Ascending aorta (tissue), 2 donors: ENCODE data around the gene SLC9A9. TPM values are rescaled to one million over a fixed set of nuclear protein-coding genes. Genes with fewer than 3 reads are reported as not detected.
A peak's percentile ranks its signal among the peaks of the same experiment; 100 is the strongest.

Source experiments
- DNase-seq, 2 donors: peaks; one replicate each; pipeline ENCODE4 v3.0.0-alpha.2; 2019; ENCODE audit warnings: low spot score in 2 of 2
- H3K27ac ChIP-seq, 2 donors: fragments of 200-600 bp; sonication (generic); one replicate each; pipeline ENCODE4 v1.5.1; 2016 to 2017; ENCODE audit warnings: mild to moderate bottlenecking in 1 of 2
- H3K27me3 ChIP-seq: fragments of 200-600 bp; sonication (generic); one replicate; pipeline ENCODE4 v1.5.1; 2017
- H3K36me3 ChIP-seq, 2 donors: fragments of 200-600 bp; sonication (generic); one replicate each; pipeline ENCODE4 v1.5.1; 2016
- H3K4me1 ChIP-seq, 2 donors: fragments of 200-600 bp; sonication (generic); one replicate each; pipeline ENCODE4 v1.5.1; 2016 to 2017; ENCODE audit warnings: mild to moderate bottlenecking in 1 of 2
- H3K4me3 ChIP-seq, 2 donors: fragments of 200-600 bp; sonication (generic); one replicate each; pipeline ENCODE4 v1.5.1; 2016 to 2017; ENCODE audit warnings: mild to moderate bottlenecking in 1 of 2
- H3K9me3 ChIP-seq, 2 donors: fragments of 200-600 bp; sonication (generic); one replicate each; pipeline ENCODE4 v1.5.1; 2016
- intact Hi-C: fragments of 100-400 bp; cut with DNase I; formaldehyde crosslinking; loops from one replicate; pipeline ENCODE4 v1.15.1; 2023
- total RNA-seq: library from RNA; depleted of rRNA; stranded (reverse); fragments of >200 nt; gene quantifications from one replicate; pipeline ENCODE4 v1.1.0, GENCODE V29; 2016
- TF ChIP-seq, protein P1 (sequence below), 3 experiments: fragments of 200-600 bp in 2 of 3; fragments of 450-650 bp in 1 of 3; sonication (generic) in 2 of 3; IDR thresholded peaks; one replicate each; pipeline ENCODE4 v1.5.1; 2016 to 2019; ENCODE audit warnings: antibody characterized with exemption in 3 of 3, mild to moderate bottlenecking in 1 of 3, moderate library complexity in 1 of 3

SLC9A9 gene
- total RNA-seq, 1 donor from 2014 or later: 63.4 TPM

DNA sequence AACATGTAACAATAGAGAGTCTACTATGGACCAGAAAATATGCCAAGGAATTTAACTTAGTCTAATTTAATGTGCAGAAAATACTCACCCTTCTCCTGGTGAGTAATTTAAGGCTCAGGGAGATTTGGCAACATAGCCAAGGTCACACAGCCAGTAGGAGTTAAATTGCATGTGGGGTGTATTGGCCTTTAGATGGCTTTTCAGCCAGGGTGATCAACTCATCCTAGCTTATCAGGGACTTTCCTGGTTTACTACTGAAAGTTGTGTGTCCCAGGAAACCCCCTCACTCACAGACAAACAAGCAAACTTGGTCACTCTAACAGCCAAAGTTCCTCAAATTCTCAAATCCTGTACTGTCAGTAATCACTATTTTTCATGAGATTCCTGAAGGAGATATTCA, 2.6 kb upstream of the SLC9A9 start:
- Histone ChIP-seq H3K9me3 (no peaks in the 10 kb centered on the region), H3K27ac (no peak overlapping the region), H3K4me1 (peaks cover 0 to 9% of the 10 kb centered on the region in 2 donors), H3K4me3 (no peak overlapping the region), H3K36me3 (no peaks in the 10 kb centered on the region), H3K27me3 (no peaks in the 10 kb centered on the region)
- TF ChIP-seq, protein P1, sequence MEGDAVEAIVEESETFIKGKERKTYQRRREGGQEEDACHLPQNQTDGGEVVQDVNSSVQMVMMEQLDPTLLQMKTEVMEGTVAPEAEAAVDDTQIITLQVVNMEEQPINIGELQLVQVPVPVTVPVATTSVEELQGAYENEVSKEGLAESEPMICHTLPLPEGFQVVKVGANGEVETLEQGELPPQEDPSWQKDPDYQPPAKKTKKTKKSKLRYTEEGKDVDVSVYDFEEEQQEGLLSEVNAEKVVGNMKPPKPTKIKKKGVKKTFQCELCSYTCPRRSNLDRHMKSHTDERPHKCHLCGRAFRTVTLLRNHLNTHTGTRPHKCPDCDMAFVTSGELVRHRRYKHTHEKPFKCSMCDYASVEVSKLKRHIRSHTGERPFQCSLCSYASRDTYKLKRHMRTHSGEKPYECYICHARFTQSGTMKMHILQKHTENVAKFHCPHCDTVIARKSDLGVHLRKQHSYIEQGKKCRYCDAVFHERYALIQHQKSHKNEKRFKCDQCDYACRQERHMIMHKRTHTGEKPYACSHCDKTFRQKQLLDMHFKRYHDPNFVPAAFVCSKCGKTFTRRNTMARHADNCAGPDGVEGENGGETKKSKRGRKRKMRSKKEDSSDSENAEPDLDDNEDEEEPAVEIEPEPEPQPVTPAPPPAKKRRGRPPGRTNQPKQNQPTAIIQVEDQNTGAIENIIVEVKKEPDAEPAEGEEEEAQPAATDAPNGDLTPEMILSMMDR (IDR thresholded peaks at IDR 0.05): no peak
- DNase-seq: no peak
- intact Hi-C loops: no loop called here

DNA sequence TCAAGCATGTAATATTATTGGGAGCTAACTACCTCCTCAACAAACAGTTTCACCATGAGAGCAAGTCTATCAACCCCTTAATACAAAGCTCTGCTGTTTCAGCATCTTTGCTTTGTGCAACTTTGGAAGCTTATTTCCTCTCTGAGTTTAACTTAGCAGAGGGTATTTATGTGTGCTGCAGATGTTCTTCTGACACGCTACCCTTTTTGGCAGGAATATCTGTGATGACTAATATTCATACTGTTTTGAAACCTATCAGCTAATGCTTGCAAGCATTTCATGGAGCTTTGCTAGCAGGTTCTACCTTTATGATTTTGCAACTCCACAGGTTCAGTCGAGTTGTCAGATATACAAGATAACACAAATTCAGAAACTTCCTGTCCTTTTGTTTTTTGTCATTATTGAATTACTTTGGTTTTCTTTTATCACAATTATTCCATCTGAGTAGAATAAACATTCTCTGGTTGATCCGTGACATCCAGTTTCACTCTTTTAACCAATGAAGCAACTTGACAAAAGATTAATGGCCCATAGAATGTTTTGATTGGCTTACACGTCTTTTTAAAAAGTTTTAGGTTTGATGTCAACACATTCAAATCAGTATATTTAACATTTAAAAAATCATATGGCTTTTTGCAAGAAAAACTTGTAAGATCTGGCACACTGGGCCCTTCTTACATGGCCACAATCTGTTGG, 1.7 kb upstream of the SLC9A9 start:
- peaks cover 0 to 10% of the 10 kb centered on the region in 2 donors for H3K4me1 ChIP-seq
- H3K27ac ChIP-seq: no peak overlapping the region
- peak overlapping the region in 1 of 2 donors; percentile 3 for H3K4me3 ChIP-seq
- TF ChIP-seq, protein P1 (IDR thresholded peaks at IDR 0.05): no peak
- H3K9me3 ChIP-seq: no peaks in the 10 kb centered on the region
- H3K27me3 ChIP-seq: no peaks in the 10 kb centered on the region
- intact Hi-C loops: no loop called here
- H3K36me3 ChIP-seq: no peaks in the 10 kb centered on the region
- DNase-seq: no peak

DNA sequence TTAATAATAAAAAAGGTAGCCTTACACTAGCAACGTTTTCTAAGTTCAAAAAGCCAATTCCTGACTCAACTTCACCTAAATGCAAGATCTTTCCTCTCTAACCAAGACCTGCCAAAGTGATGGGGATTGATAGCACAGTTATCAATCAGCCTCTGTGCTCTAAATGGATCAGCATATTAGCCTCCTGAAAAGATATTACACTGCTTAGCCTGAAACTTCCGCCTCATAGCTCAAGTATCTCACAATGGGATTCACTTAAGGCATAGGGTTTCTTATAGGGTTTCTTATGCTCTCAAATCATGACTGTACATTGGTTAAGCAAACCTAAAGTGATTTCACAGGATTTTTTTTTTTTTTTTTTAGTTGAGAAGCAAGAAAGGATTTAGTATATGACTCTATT, 436 bp upstream of the SLC9A9 start:
- H3K36me3 ChIP-seq: no peaks in the 10 kb centered on the region
- DNase-seq: no peak
- intact Hi-C loops: no loop called here
- TF ChIP-seq, protein P1 (IDR thresholded peaks at IDR 0.05): no peak
- peak overlapping the region; percentile 57 to 68 for H3K4me3 ChIP-seq
- H3K27me3 ChIP-seq: no peaks in the 10 kb centered on the region
- H3K27ac ChIP-seq: no peak overlapping the region
- H3K4me1 ChIP-seq: peaks cover 0 to 12% of the 10 kb centered on the region in 2 donors
- no peaks in the 10 kb centered on the region for H3K9me3 ChIP-seq

DNA sequence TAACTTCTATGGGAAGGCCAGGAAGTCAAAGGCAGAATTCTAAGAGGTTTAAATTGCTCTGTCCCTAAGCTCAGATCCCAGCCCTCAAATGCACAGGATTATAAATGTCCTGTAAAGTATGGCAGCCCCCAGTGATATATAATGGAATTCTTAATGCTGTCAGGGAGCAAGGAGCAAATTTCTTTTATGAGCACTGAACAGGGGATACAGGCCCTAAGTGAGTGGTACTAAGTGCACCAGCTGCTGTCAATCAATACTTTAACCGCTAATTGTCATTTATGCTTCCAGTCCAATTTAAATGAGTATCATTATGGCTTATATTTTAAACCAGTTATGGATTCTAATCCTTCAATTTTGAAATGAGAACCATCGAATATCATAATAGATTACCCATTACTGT, 4.7 kb downstream of the SLC9A9 start:
- intact Hi-C loops: no loop called here
- peaks cover 0 to 6% of the 10 kb centered on the region in 2 donors for H3K4me1 ChIP-seq
- H3K4me3 ChIP-seq: no peak overlapping the region
- TF ChIP-seq, protein P1 (IDR thresholded peaks at IDR 0.05): no peak
- H3K9me3 ChIP-seq: no peaks in the 10 kb centered on the region
- no peaks in the 10 kb centered on the region for H3K36me3 ChIP-seq
- DNase-seq: no peak
- H3K27ac ChIP-seq: no peak overlapping the region
- no peaks in the 10 kb centered on the region for H3K27me3 ChIP-seq

DNA sequence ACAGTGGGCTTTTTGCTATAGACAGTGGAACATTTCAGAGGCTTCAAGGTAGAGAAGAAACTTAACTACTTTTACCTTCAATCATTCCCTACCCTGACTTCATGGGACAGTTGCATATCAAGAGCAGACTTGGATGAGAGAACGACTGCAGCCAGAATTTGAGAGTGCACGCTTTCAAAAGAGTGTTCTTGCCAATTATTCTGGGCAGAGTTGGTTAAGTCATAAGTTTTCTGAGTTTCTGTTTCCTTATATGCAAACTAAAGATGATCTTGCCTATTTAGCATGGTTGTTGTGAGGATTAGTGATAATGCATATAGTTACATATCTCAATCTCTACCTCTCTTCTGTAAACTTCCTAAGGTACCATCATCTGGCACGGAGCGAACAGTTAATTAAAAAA, 7.6 kb downstream of the SLC9A9 start:
- TF ChIP-seq, protein P1 (IDR thresholded peaks at IDR 0.05): no peak

More for the DNA sequence above, 7.6 kb downstream of the SLC9A9 start:
- no peak for DNase-seq
- intact Hi-C loops: no loop called here
- Histone ChIP-seq H3K36me3 (no peaks in the 10 kb centered on the region), H3K4me3 (no peak overlapping the region), H3K9me3 (no peaks in the 10 kb centered on the region), H3K4me1 (peaks cover 0 to 5% of the 10 kb centered on the region in 2 donors), H3K27me3 (no peaks in the 10 kb centered on the region), H3K27ac (no peak overlapping the region)
